IPS DF 4.7 (cell line): Measurements from ENCODE around the gene RAB3IL1.

ENCODE experiments used
- DNase-seq: peaks from one replicate; pipeline ENCODE4 v3.0.0-alpha.2; 2013; ENCODE audit warnings: low spot score; ENCODE audit errors: extremely low read depth

Gene RAB3IL1

GRCh38 chr11:61868571-61869428, 48.6 kb downstream of the RAB3IL1 start:
- DNase-seq, result no peak

- no peak for DNase-seq
Observed at GRCh38 chr11:61866958-61867343, 50.4 kb downstream of the RAB3IL1 start.

DNA sequence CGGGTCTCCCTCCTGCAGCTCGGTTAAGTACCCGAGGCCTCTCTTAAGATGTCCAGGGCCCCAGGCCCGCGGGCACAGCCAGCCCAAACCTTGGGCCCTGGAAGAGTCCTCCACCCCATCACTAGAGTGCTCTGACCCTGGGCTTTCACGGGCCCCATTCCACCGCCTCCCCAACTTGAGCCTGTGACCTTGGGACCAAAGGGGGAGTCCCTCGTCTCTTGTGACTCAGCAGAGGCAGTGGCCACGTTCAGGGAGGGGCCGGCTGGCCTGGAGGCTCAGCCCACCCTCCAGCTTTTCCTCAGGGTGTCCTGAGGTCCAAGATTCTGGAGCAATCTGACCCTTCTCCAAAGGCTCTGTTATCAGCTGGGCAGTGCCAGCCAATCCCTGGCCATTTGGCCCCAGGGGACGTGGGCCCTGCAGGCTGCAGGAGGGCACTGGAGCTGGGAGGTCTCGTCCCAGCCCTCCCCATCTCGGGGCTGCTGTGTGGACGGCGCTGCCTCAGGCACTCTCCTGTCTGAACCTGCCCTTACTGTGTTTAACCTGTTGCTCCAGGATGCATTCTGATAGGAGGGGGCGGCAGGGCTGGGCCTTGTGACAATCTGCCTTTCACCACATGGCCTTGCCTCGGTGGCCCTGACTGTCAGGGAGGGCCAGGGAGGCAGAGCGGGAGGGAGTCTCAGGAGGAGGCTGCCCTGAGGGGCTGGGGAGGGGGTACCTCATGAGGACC, 51.0 kb downstream of the RAB3IL1 start:
- DNase-seq, result no peak

DNA sequence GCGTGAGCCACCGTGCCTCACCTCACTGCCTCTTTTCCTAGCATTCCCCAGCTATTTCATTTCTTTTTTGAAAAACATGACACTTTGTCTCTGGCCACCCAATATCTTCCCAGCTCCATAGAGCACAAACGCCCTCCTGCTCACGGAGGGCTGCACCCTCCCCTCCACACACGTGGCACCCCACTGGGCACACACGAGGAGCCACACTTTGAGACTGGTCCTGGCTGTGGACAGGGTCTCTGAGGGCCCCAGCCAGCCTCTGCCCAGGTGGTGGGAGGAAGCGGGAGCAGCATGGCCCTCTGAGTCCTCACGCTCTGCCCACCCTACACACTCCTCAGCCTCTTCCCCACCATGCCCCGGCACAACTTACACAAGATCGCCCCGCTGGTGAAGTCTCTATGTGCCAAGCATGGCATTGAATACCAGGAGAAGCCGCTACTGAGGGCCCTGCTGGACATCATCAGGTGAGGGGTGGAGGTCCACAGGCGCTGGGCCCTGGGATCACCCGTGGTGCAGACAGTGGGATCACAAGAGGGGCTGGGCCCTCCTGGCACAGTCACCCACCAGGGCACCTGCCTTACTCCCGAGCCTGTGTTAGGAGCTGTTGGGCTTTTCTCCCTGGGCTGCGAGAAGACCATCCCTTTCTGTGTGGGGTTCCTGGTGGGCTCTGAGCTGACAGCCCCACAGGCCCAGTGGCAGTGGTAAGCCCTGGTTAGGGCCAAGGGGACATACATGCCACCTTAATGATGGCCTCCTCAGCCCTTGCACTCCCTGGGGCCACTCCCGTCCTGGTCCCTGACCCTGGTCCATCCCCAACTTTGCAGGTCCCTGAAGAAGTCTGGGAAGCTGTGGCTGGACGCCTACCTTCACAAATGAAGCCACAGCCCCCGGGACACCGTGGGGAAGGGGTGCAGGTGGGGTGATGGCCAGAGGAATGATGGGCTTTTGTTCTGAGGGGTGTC, 52.3 kb downstream of the RAB3IL1 start:
- no peak for DNase-seq

DNA sequence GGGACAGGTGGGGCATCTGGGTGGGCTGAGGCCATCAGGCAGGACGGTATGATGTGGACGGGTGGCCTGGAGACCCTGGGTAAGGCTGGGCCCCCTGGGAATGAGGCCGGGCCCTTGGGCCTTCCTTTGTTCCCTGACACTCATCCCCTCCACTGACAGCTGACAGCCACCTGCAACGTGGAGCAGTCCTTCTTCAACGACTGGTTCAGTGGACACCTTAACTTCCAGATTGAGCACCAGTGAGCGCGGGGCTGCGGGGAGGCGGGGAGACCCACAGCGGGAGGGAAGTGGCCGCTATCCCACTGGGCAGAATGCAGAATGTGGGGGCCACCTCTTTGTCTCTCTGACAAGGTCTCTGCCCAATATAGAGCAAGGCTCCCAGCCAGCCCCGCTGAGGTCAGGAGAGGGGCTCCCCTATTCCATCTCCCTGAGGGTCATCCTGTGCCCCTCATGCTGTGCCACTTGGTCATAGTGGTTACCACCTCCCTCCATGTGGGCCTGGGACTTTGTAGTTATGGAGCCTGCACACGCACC, 53.8 kb downstream of the RAB3IL1 start:
- no peak for DNase-seq

DNA sequence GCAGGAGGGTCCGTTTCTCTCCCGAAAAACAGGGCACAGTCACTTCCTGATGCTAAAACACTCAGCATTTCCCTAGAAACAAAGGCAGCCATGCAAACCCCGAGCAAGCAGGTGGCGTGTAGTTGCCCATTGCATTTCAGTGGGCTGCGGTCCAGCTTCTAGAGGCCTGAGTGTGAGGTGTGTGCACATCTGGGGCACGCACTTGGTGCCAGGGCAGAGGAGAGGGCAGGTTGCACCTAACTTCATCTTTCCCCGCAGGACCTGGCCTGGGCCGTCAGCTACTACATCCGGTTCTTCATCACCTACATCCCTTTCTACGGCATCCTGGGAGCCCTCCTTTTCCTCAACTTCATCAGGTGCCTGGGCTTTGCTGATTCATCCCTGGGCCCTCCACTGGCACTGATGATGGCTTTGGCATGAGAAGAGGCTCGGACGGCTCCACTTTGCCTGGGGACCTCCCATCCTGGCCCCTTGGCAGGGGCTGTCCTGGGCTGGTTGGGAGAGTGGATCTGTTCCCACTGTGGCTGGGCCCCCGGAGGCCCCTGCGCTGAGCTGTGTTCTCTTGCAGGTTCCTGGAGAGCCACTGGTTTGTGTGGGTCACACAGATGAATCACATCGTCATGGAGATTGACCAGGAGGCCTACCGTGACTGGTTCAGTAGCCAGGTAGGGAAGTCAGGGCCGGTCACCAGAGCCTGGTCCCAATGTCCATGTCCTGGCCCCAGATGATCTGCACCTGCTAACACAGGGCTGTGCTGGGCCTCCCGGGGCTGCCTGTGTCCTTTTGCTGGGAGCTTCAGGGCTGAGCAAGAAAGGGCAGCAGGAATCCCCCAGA, 54.4 kb downstream of the RAB3IL1 start:
- DNase-seq, result no peak

- DNase-seq, result no peak
Observed at GRCh38 chr11:61861634-61862033, 55.7 kb downstream of the RAB3IL1 start.

GRCh38 chr11:61860054-61860903, 57.1 kb downstream of the RAB3IL1 start:
- no peak for DNase-seq

DNA sequence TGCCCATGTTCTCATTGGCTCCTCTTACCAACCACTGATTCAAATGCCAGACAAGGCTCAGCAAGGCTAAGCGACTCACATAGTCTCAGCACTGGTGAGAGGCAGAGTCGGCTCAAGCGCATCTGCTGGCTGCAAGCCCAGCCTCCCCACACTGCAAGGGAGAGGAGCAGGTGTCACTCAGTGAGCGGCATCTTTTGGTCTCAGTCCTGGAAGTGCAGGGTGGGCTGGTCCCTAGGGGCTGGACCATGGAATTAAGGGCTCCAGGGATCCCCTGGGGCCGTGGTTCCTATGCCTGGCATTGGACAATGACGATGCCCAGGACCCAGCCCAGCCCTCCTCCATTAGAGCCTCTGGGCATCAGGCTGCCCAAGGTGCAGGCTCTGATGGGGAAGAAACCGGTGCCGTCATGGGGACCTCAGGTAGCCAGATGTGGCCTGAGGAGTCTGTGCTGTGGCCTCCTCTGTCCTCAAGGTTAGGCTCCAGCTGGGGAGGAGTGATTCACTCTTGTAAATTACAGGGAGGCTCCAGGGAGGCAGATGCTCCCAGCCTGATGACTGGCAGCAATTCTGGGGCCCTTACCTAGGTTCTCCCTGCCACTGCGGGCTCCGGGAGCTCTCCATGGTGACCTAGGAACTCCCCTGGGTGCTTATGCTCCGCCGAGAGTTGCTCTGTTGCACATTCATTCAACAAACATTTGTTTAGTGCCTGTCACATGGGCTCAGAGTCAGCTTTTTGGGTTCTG, 61.3 kb downstream of the RAB3IL1 start:
- no peak for DNase-seq

GRCh38 chr11:61854966-61855714, 62.2 kb downstream of the RAB3IL1 start:
- DNase-seq, result no peak

GRCh38 chr11:61854206-61854895, 63.0 kb downstream of the RAB3IL1 start:
- DNase-seq, result no peak

- DNase-seq, result no peak
Observed at GRCh38 chr11:61853698-61854169, 63.6 kb downstream of the RAB3IL1 start.

GRCh38 chr11:61851900-61852295, 65.5 kb downstream of the RAB3IL1 start:
- no peak for DNase-seq

- DNase-seq, result no peak
Observed at GRCh38 chr11:61851113-61851899, 66.1 kb downstream of the RAB3IL1 start.

DNA sequence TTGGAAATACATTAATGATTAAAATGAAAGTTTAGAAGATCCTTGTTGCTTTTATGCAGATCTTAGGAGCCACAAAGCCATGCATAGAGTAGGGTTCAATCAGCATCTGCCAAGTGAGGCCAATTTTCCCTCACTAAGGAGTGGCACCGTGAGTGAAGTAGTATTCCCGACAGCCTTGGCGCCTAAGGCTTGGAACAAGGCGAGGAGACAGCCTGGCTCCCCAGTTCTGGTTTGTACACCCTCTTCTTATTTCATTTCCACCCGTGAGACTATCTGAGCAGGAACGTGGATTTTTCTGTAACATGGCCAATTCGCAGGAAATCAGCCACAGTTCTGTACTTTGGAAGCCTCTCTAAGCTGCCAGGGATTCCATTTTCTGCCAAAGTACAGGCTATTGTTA, 66.7 kb downstream of the RAB3IL1 start:
- no peak for DNase-seq

GRCh38 chr11:61848631-61849030, 68.7 kb downstream of the RAB3IL1 start:
- no peak for DNase-seq
